ENCODE data around the gene CD40.

GRCh38 chr20:46076806-46077205 is 41.3 kb upstream of the CD40 start:
- TF ChIP-seq, protein P1, sequence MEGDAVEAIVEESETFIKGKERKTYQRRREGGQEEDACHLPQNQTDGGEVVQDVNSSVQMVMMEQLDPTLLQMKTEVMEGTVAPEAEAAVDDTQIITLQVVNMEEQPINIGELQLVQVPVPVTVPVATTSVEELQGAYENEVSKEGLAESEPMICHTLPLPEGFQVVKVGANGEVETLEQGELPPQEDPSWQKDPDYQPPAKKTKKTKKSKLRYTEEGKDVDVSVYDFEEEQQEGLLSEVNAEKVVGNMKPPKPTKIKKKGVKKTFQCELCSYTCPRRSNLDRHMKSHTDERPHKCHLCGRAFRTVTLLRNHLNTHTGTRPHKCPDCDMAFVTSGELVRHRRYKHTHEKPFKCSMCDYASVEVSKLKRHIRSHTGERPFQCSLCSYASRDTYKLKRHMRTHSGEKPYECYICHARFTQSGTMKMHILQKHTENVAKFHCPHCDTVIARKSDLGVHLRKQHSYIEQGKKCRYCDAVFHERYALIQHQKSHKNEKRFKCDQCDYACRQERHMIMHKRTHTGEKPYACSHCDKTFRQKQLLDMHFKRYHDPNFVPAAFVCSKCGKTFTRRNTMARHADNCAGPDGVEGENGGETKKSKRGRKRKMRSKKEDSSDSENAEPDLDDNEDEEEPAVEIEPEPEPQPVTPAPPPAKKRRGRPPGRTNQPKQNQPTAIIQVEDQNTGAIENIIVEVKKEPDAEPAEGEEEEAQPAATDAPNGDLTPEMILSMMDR (conservative IDR thresholded peaks at IDR 0.05; ENCODE audit: low read length), result no peak
- no peak for TF ChIP-seq EZH2phosphoT487 (IDR thresholded peaks at IDR 0.05; ENCODE audit: borderline replicate concordance, low read depth, low read length)
